PC-3 (cell line): ENCODE data around the gene UHMK1. TPM values are rescaled to one million over a fixed set of nuclear protein-coding genes. Genes with fewer than 3 reads are reported as not detected.

Source experiments
- ATAC-seq: fragments of 200-7000 bp; cut with Tn5 transposase; 2 replicates; pipeline ENCODE4 v1.9.1; 2020; ENCODE audit warnings: mild to moderate bottlenecking, moderate library complexity
- BruUV-seq: library from RNA; stranded (reverse); fragments of 400-500 nt; replicated peaks from 2 replicates; lab custom pipeline; 2021; lab: Mats Ljungman, UMichigan
- CTCF ChIA-PET: fragments of 300-600 bp; sonication (Branson Sonifier 250); formaldehyde crosslinking; loops from one replicate; lab custom pipeline; 2022; ENCODE audit warnings: antibody characterized with exemption; lab: Charles Lee
- POLR2A ChIA-PET: fragments of 300-600 bp; sonication (Branson Sonifier 250); formaldehyde crosslinking; loops from one replicate; lab custom pipeline; 2022; ENCODE audit warnings: antibody characterized with exemption; ENCODE audit not compliant: unreplicated experiment; lab: Charles Lee
- DNase-seq: peaks from one replicate; pipeline ENCODE4 v3.0.0-alpha.2; 2015
- H2AFZ ChIP-seq: fragments of 300-600 bp; sonication (generic); 2 replicates; pipeline ENCODE4 v1.6.0; 2016; ENCODE audit warnings: antibody characterized with exemption, low read length
- H3F3A ChIP-seq: fragments of 300-600 bp; sonication (generic); one replicate; pipeline ENCODE4 v1.6.0; 2017; ENCODE audit warnings: antibody characterized with exemption, low read length, control low read depth, mild to moderate bottlenecking; ENCODE audit not compliant: unreplicated experiment
- H3K27ac ChIP-seq: fragments of 300-600 bp; sonication (generic); 2 replicates; pipeline ENCODE4 v1.5.1; 2016; ENCODE audit warnings: mild to moderate bottlenecking, low read length
- H3K27me3 ChIP-seq: fragments of 300-600 bp; sonication (generic); 2 replicates; pipeline ENCODE4 v1.6.1; 2016; ENCODE audit warnings: low read length, mixed read lengths
- H3K36me3 ChIP-seq: fragments of 300-600 bp; sonication (generic); 2 replicates; pipeline ENCODE4 v1.6.1; 2016; ENCODE audit warnings: low read depth, mixed run types, low read length, mixed read lengths
- H3K4me1 ChIP-seq: fragments of 300-600 bp; sonication (generic); 2 replicates; pipeline ENCODE4 v1.5.1; 2016; ENCODE audit warnings: low read length; ENCODE audit not compliant: insufficient read depth
- H3K4me2 ChIP-seq: fragments of 300-600 bp; sonication (generic); 2 replicates; pipeline ENCODE4 v1.6.0; 2016; ENCODE audit warnings: low read length
- H3K4me3 ChIP-seq: fragments of 300-600 bp; sonication (generic); 2 replicates; pipeline ENCODE4 v1.5.1; 2016; ENCODE audit warnings: mild to moderate bottlenecking, low read length, mixed read lengths
- H3K79me2 ChIP-seq: fragments of 300-600 bp; sonication (generic); 2 replicates; pipeline ENCODE4 v1.6.1; 2017; ENCODE audit warnings: low read length, mixed read lengths
- H3K9ac ChIP-seq: fragments of 300-600 bp; sonication (generic); 2 replicates; pipeline ENCODE4 v1.6.0; 2016; ENCODE audit warnings: mild to moderate bottlenecking, low read length
- H3K9me2 ChIP-seq: fragments of 300-600 bp; sonication (generic); replicated peaks from 2 replicates; pipeline ENCODE4 v1.6.1; 2016; ENCODE audit warnings: mixed run types, low read length, mixed read lengths
- H3K9me3 ChIP-seq: fragments of 300-600 bp; sonication (generic); 2 replicates; pipeline ENCODE4 v1.6.1; 2016; ENCODE audit warnings: low read length, mixed read lengths
- H4K20me1 ChIP-seq: fragments of 300-600 bp; sonication (generic); 2 replicates; pipeline ENCODE4 v1.6.1; 2016; ENCODE audit warnings: low read length, mixed read lengths
- CTCF ChIP-seq: fragments of 300-600 bp; sonication (generic); conservative IDR thresholded peaks from 2 replicates; pipeline ENCODE4 v1.5.1; 2017; ENCODE audit warnings: antibody characterized with exemption, low read depth, mild to moderate bottlenecking, low read length
- EZH2 ChIP-seq: fragments of 300-600 bp; sonication (generic); IDR thresholded peaks from one replicate; pipeline ENCODE4 v1.6.1; 2017; ENCODE audit warnings: antibody characterized with exemption, mild to moderate bottlenecking, low read length; ENCODE audit not compliant: unreplicated experiment
- EZH2phosphoT487 ChIP-seq: fragments of 300-600 bp; sonication (generic); IDR thresholded peaks from 2 replicates; pipeline ENCODE4 v1.6.1; 2018; ENCODE audit warnings: mild to moderate bottlenecking, antibody characterized with exemption, low read length, borderline replicate concordance
- intact Hi-C: fragments of 100-400 bp; cut with micrococcal nuclease; formaldehyde crosslinking; loops from 2 replicates; pipeline ENCODE4 v1.9.0; 2023
- total RNA-seq: library from RNA; depleted of rRNA; stranded (reverse); fragments of >200 nt; gene quantifications from 2 replicates; pipeline ENCODE4 v1.2.3, GENCODE V29; 2014

The UHMK1 gene
- total RNA-seq, 1 experiment from 2014 or later: 69.4 TPM

DNA sequence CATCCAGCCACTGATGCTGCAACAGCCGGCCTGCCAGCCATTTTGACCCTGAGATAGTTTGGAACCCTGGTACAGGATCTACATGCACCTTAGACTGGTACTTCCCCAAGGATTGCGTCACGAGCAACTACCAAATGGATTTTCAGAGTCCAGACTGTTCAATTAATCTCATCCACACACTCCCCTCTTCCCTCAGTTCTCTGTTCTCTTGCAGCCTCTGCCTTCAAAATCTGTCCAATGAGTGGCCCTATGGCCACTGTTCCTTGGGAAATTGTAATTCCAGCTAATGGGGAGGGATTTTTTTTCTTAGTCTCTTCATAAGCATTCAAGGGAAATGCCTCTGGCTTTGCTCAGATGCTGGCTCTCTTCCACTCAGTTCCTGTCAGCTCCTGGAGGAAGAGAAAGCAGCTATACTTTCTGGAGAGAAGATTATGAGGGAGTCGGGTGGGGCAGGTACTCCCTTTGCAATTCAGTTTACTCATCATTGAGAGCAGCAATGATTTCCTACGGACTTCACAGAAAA lies 44.1 kb downstream of the UHMK1 start:
- Histone ChIP-seq H3F3A (peaks cover 23% of the 10 kb centered on the region), H3K4me1 (peaks cover 44% of the 10 kb centered on the region), H2AFZ (peak overlapping the region; percentile 14; the same call in 1 of the 2 replicates), H3K4me3 (no peak overlapping the region), H3K9me2 (no peaks in the 10 kb centered on the region), H3K36me3 (peaks cover 6% of the 10 kb centered on the region; the same call in 1 of the 2 replicates), H3K9ac (no peak overlapping the region), H3K27ac (peak overlapping the region; percentile 61), H3K4me2 (peak overlapping the region; percentile 25), H4K20me1 (no peaks in the 10 kb centered on the region), H3K27me3 (no peaks in the 10 kb centered on the region), H3K79me2 (no peaks in the 10 kb centered on the region), H3K9me3 (peaks cover 7% of the 10 kb centered on the region)
- DNase-seq (peak; percentile 99), ATAC-seq (peak; percentile 83)
- TF ChIP-seq CTCF: no peak
- no peak for TF ChIP-seq EZH2
- no peak for TF ChIP-seq EZH2phosphoT487
- intact Hi-C loops: loop anchor here (1.0 kb wide), 1 partner anchor 20 kb away; the partner anchor contains the start of gene UAP1
- BruUV-seq: TSS peak; percentile 92
- ChIA-PET CTCF (interaction anchor here (0.5 to 0.6 kb wide), 2 partner anchors 23 to 626 kb away, joined by 3 to 5 read pairs; no protein-coding TSS in a partner anchor), POLR2A (interaction anchor here (0.6 to 1.0 kb wide), 4 partner anchors 39 to 258 kb away, joined by 3 to 11 read pairs (median 4); no protein-coding TSS in a partner anchor)

GRCh38 chr1:162543228-162543627 lies 45.6 kb downstream of the UHMK1 start:
- peaks cover 6% of the 10 kb centered on the region; the same call in 1 of the 2 replicates for H3K36me3 ChIP-seq
- no peak overlapping the region for H3K9ac ChIP-seq
- H3K27me3 ChIP-seq: no peaks in the 10 kb centered on the region
- H3K4me3 ChIP-seq: no peak overlapping the region
- ChIA-PET POLR2A (no interaction called here), CTCF (no interaction called here)
- no peaks in the 10 kb centered on the region for H3K79me2 ChIP-seq
- ATAC-seq: no peak
- no peak overlapping the region for H3K4me2 ChIP-seq
- no peaks in the 10 kb centered on the region for H4K20me1 ChIP-seq
- no peaks in the 10 kb centered on the region for H3K9me2 ChIP-seq
- H3F3A ChIP-seq: peaks cover 23% of the 10 kb centered on the region
- H3K27ac ChIP-seq: no peak overlapping the region
- no peak overlapping the region for H2AFZ ChIP-seq
- TF ChIP-seq CTCF: no peak
- no peak for TF ChIP-seq EZH2phosphoT487
- no peak for TF ChIP-seq EZH2
- intact Hi-C loops: no loop called here
- no peak for DNase-seq
- peaks cover 31% of the 10 kb centered on the region for H3K4me1 ChIP-seq
- no TSS peak for BruUV-seq
- H3K9me3 ChIP-seq: peaks cover 7% of the 10 kb centered on the region

GRCh38 chr1:162548170-162548569 lies 50.6 kb downstream of the UHMK1 start:
- ATAC-seq: no peak
- no peaks in the 10 kb centered on the region for H3F3A ChIP-seq
- H2AFZ ChIP-seq: no peak overlapping the region
- no peak overlapping the region for H3K4me2 ChIP-seq
- H3K9me2 ChIP-seq: 0 out of 2 replicates have a peak, but pooled peaks cover 3% of the 10 kb centered on the region
- H3K4me3 ChIP-seq: no peak overlapping the region
- ChIA-PET POLR2A (no interaction called here), CTCF (no interaction called here)
- H3K79me2 ChIP-seq: no peaks in the 10 kb centered on the region
- TF ChIP-seq EZH2: no peak
- TF ChIP-seq CTCF: no peak
- TF ChIP-seq EZH2phosphoT487: no peak
- H3K9ac ChIP-seq: no peak overlapping the region
- H3K9me3 ChIP-seq: peaks cover 4% of the 10 kb centered on the region
- no peak for DNase-seq
- H3K27ac ChIP-seq: no peak overlapping the region
- H4K20me1 ChIP-seq: no peaks in the 10 kb centered on the region
- intact Hi-C loops: no loop called here
- H3K27me3 ChIP-seq: no peaks in the 10 kb centered on the region
- peaks cover 3% of the 10 kb centered on the region; the same call in 1 of the 2 replicates for H3K36me3 ChIP-seq
- BruUV-seq: no TSS peak
- H3K4me1 ChIP-seq: peaks cover 18% of the 10 kb centered on the region
